ENCODE measurements around the gene SH3PXD2A.

Gene SH3PXD2A

GRCh38 chr10:103661198-103661950 is 194.0 kb downstream of the SH3PXD2A start:
- DNase-seq = peak in 3 of 4 experiments; percentile 36 to 48 (median 47)

GRCh38 chr10:103660364-103661197 is 194.8 kb downstream of the SH3PXD2A start:
- peak; percentile 48 to 72 (median 59) for DNase-seq

DNA sequence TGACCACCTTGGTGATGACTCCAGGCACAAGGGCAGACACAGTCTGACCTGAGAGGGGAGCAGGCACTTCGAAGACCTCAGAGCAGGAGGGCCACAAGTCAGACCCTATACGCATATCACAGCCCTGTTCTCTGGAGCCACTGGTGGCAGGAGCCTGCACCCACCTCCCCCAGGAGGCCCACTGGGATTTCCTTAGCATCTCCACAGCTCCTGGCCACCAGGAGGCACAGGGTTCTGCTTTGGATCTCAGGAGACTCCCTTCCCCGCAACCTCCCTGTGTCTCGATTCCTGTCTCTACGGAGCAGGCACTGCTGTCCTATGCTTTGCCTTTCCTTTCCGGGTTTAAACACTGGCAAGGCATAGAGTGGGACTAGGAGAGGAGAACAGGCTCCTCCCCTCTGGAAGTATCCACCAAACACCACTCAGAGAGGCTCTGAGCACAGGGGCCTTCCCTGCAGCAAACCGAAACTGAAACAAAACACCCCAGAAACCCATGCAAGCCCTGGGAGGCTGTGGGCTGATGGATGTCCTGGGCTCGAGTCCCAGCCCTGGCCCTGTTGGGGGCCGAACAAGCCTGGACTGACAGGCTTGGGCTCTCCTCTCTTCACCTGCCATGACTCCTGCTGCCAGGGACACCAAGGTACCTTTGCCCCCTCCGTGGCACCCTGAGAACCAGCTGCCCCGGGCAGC is 195.6 kb downstream of the SH3PXD2A start:
- peak; percentile 48 to 72 (median 69) for DNase-seq

GRCh38 chr10:103658049-103658577 is 197.3 kb downstream of the SH3PXD2A start:
- no peak for DNase-seq

DNA sequence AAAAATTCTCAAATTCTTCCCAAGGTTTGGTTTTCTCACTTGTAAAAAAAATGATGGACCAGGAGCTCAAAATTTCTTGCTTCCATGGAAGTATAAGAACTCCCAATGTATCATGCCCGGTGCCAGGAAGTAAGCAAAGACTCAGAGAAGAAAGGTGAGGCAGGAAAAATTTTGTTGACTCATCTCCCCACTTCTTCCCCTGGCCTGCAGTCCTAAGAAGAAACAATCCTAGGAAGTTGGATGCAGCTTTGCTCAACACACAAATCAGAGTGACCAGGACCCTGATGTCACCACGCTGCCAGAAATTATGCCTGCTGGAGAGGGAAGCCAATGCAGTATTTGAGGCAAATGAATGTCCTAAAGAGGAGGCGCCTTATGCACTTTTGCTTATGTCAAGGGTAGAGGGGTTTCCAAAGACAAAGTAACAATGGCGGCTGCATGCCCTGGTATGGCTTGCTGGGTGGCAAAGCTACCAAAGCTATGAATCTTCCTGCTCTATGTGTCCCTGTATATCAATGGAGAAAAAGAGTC is 198.2 kb downstream of the SH3PXD2A start:
- no peak for DNase-seq

GRCh38 chr10:103654925-103655324 is 200.5 kb downstream of the SH3PXD2A start:
- DNase-seq = no peak

GRCh38 chr10:103653581-103654037 is 201.8 kb downstream of the SH3PXD2A start:
- DNase-seq = no peak

- DNase-seq = peak in 2 of 4 experiments; percentile 29 to 42
Measured at GRCh38 chr10:103652599-103653281, 202.6 kb downstream of the SH3PXD2A start.

DNA sequence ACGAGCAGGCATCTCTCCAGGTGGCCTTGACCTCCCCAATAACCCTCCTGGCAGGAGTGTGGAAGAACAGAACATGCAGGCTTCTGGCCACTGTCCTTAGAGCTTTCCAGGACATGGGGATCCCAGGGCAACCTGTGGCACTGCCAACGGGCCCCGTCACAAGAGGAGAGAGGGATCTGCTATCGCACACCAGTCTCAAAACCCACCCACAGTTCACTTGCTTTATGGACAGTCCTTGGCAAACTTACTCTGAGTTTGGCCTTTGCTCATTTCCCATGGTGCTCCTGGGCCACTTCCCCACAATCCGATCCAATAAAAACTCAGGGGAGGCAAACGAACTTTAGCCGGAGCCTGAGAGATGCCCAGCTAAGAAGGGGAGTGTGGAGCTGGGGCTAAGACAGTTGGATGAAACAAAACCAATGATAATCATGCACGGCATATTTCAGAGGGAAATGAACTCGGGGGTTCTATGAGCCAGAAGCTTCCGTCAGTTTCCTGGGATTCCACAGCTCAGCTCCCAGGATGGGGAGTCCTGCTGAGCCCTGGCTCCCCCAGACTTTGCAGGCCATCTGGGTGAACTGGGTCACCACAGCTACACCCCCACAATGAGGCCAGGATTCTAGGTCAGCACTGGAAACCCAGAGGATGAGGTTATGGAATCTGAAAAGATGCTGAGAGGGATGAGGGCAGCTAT is 203.4 kb downstream of the SH3PXD2A start:
- no peak for DNase-seq

DNA sequence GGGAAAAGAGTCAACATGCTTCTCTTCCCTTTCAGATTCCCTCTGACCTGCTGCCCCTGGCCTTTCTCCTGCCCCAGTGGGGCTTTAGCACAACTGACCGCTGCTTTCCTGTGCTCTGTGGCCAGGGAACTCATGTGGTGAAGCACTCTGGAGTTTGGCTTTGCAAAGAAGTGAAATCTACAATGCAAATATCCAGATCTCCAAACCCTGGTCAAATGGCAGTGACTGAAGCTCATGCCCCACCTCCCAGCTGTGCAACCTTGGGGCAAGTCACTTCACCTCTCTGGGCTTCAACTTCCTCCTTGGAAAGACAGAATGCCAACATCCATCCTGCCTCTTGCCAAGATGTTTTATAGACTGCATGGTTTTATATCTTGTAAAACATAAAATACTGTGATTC is 204.0 kb downstream of the SH3PXD2A start:
- DNase-seq = no peak

- no peak for DNase-seq
Measured at GRCh38 chr10:103649654-103650423, 205.5 kb downstream of the SH3PXD2A start.

- DNase-seq = peak in 3 of 4 experiments; percentile 27 to 46 (median 34)
Measured at GRCh38 chr10:103648636-103649532, 206.5 kb downstream of the SH3PXD2A start.

DNA sequence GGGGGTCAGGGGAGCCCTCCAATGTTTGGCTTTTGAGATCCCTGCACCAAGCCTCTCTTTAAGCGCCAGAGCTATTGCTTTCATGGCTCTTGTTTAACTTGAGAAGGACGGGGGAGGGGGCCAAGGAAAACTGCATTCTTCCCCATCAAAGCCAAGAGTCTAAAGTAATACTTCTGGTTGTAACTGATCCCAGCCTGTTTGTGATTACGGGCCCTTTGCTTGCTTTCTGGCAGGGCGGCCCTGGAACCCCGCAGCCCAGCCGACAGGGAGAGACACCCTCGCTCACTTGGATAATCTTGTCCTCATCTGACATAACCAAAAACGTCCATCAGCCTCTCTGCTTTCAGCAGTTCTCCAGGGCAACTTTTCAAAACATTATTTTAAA is 207.1 kb downstream of the SH3PXD2A start:
- no peak for DNase-seq

DNA sequence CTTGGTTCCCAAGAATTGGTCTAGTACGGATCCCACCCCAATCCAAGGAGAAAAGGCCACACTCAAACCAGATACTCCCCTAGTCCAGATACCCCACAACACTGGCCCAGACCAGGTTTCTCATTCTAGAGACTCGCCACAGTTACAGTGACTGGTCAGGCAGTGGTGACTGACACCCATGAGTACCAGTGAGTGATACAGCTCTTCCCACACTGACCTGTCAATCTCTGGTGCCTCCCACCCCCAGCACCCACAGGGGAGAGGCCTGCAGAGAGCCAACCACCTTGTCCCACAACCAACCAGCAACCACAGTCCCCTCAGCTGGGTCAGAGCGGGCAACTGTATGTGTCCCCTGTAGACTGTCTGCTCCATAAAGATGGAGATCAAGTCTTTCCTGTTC is 209.1 kb downstream of the SH3PXD2A start:
- no peak for DNase-seq

DNA sequence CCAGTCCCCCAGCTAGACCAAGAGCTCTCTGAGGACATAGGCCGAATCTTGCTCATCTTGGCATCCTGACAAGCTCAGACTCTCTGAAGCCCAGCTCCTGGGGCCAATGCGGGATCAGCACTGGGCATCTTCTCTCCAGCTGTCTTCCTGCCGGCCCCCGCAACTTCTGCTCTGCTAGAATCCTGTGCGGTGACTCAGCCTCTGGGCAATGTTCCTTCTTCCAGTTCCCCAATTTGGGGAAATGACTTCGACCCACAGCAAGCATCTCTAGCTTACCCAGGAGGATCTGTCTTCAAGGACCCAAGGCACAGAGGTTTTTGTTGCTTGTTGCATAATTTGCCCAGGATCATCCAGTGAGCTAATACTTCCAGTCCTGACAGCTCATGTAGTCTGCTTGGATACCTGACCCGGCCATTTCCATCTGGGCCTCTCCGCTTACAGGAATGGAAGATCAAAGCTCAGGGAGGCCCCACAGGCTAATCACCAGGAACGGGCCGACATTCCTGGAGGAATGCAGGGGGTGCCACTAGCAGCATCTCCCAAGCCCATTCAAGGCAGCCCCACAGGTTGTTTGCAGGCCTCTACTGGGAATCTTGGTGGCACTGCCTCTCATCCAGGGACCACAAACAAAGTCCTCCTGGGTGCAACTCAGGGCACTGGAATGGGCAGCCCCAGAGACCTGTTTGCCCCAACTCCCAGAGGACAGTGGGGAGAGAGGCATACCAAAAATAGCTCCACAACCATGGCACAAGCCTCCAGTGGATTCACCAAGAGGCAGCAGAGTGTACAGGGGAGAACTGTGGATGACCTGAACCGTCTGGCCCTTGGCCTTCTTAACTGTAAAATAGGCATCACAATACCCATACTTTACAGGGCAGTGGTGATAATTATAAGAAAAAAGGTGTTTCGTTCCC is 210.0 kb downstream of the SH3PXD2A start:
- DNase-seq = peak; percentile 95 to 98 (median 96)

DNA sequence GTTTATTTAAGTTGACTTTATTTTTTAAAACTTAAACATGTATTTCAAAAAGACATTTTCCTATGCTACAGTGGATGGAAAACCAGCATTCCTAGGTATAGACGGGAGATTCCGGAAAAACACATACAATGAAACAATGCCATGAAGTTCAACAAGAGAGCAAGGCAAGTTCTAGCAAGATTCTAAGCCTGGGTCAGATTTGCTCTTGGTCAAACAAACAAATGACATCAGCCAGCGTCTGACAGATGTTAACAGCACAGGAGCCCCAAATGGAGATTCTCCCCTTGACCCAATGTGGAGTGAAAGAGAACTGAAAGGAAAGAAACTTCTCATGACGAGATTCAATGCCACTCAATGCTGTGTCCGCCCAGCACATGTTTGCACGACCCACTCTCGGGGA is 212.0 kb downstream of the SH3PXD2A start:
- no peak for DNase-seq

GRCh38 chr10:103641326-103641725 is 214.1 kb downstream of the SH3PXD2A start:
- DNase-seq = no peak
